ENCODE data around the gene SYNGR3.

- TF ChIP-seq EGR1 (IDR thresholded peaks at IDR 0.05) (no peak), EP300 (IDR thresholded peaks at IDR 0.05; ENCODE audit: borderline replicate concordance) (no peak), RAD21 (IDR thresholded peaks at IDR 0.05; ENCODE audit: low read depth) (no peak), TCF12 (IDR thresholded peaks at IDR 0.05; ENCODE audit: low read depth) (no peak), YY1 (IDR thresholded peaks at IDR 0.05; ENCODE audit: low read depth) (no peak), ZBTB7A (IDR thresholded peaks at IDR 0.05; ENCODE audit: low read depth) (no peak), CEBPB (IDR thresholded peaks at IDR 0.05) (no peak)
- TF ChIP-seq, protein P1, sequence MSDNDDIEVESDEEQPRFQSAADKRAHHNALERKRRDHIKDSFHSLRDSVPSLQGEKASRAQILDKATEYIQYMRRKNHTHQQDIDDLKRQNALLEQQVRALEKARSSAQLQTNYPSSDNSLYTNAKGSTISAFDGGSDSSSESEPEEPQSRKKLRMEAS (IDR thresholded peaks at IDR 0.05) = no peak
- TF ChIP-seq, protein P2, sequence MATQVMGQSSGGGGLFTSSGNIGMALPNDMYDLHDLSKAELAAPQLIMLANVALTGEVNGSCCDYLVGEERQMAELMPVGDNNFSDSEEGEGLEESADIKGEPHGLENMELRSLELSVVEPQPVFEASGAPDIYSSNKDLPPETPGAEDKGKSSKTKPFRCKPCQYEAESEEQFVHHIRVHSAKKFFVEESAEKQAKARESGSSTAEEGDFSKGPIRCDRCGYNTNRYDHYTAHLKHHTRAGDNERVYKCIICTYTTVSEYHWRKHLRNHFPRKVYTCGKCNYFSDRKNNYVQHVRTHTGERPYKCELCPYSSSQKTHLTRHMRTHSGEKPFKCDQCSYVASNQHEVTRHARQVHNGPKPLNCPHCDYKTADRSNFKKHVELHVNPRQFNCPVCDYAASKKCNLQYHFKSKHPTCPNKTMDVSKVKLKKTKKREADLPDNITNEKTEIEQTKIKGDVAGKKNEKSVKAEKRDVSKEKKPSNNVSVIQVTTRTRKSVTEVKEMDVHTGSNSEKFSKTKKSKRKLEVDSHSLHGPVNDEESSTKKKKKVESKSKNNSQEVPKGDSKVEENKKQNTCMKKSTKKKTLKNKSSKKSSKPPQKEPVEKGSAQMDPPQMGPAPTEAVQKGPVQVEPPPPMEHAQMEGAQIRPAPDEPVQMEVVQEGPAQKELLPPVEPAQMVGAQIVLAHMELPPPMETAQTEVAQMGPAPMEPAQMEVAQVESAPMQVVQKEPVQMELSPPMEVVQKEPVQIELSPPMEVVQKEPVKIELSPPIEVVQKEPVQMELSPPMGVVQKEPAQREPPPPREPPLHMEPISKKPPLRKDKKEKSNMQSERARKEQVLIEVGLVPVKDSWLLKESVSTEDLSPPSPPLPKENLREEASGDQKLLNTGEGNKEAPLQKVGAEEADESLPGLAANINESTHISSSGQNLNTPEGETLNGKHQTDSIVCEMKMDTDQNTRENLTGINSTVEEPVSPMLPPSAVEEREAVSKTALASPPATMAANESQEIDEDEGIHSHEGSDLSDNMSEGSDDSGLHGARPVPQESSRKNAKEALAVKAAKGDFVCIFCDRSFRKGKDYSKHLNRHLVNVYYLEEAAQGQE (IDR thresholded peaks at IDR 0.05; ENCODE audit: low read depth) = no peak
Observed at GRCh38 chr16:1949507-1949906, 40.3 kb upstream of the SYNGR3 start.
